GM12878 (cell line): ENCODE results near the gene RPL29. TPM values are rescaled to one million over a fixed set of nuclear protein-coding genes. Genes with fewer than 3 reads are reported as not detected.

ENCODE experiments used
- ATAC-seq: fragments of 200-7000 bp; cut with Tn5 transposase; 3 replicates; pipeline ENCODE4 v1.9.1; 2020; ENCODE audit warnings: mild to moderate bottlenecking, moderate library complexity
- BruUV-seq: library from RNA; stranded (reverse); fragments of 400-500 nt; replicated peaks from 2 replicates; lab custom pipeline; 2021; lab: Mats Ljungman, UMichigan
- CTCF ChIA-PET: fragments of 300-600 bp; sonication (Branson Sonifier 250); formaldehyde crosslinking; extraction: SDS; loops from one replicate; lab custom pipeline; 2021; ENCODE audit warnings: inconsistent platforms; lab: Yijun Ruan, JAX
- POLR2A ChIA-PET: fragments of 350-600 bp; formaldehyde crosslinking; extraction: SDS; loops from one replicate; lab custom pipeline; 2021; ENCODE audit warnings: inconsistent platforms; lab: Charles Lee
- RAD21 ChIA-PET: fragments of 300-600 bp; sonication (Branson Sonifier 250); formaldehyde crosslinking; loops from one replicate; lab custom pipeline; 2023; ENCODE audit warnings: antibody characterized with exemption; ENCODE audit not compliant: unreplicated experiment; lab: Charles Lee
- SMC1A ChIA-PET: fragments of 300-600 bp; sonication (Branson Sonifier 250); formaldehyde crosslinking; loops from one replicate; lab custom pipeline; 2023; ENCODE audit not compliant: unreplicated experiment, uncharacterized antibody; lab: Charles Lee
- DNase-seq: peaks from one replicate; pipeline ENCODE4 v3.0.0-alpha.2; 2011; ENCODE audit warnings: low read depth, low spot score
- FAIRE-seq: peaks from 3 replicates; lab custom pipeline; 2011; peaks lifted over from hg19 to GRCh38; lab: Jason Lieb, UNC
- H2AFZ ChIP-seq: 2 replicates; pipeline ENCODE4 v1.6.0; 2011; ENCODE audit warnings: low read depth, low read length, control low read depth; ENCODE audit not compliant: control insufficient read depth
- H3K27ac ChIP-seq: 2 replicates; pipeline ENCODE4 v1.5.1; 2011; ENCODE audit warnings: control low read depth; ENCODE audit not compliant: control insufficient read depth, insufficient read depth
- H3K27me3 ChIP-seq, 2 experiments: replicated peaks in 1 of 2; 2 replicates each; pipeline versions ENCODE4 v1.6.0 to v1.6.1; 2011; ENCODE audit warnings: low read length in 1 of 2; ENCODE audit not compliant: control insufficient read depth in 2 of 2, insufficient read depth in 2 of 2
- H3K36me3 ChIP-seq, 2 experiments: 2 replicates each; pipeline ENCODE4 v1.5.1; 2011; ENCODE audit warnings: low read length in 1 of 2; ENCODE audit not compliant: control insufficient read depth in 2 of 2, insufficient read depth in 2 of 2
- H3K4me1 ChIP-seq: 2 replicates; pipeline ENCODE4 v1.6.1; 2011; ENCODE audit warnings: mild to moderate bottlenecking, low read length, moderate library complexity, mixed read lengths; ENCODE audit not compliant: control insufficient read depth, insufficient read depth
- H3K4me2 ChIP-seq: 2 replicates; pipeline ENCODE4 v1.6.0; 2011; ENCODE audit warnings: control low read depth; ENCODE audit not compliant: control insufficient read depth, insufficient read depth
- H3K4me3 ChIP-seq: fragments of 200-600 bp; sonication (generic); 2 replicates; pipeline ENCODE4 v1.5.1; 2016
- H3K79me2 ChIP-seq: 2 replicates; pipeline ENCODE4 v1.6.0; 2011; ENCODE audit warnings: low read length; ENCODE audit not compliant: control insufficient read depth, insufficient read depth
- H3K9ac ChIP-seq: 2 replicates; pipeline ENCODE4 v1.8.0; 2011; ENCODE audit warnings: low read length, control low read depth, mixed read lengths; ENCODE audit not compliant: control insufficient read depth, insufficient read depth
- H3K9me3 ChIP-seq: replicated peaks from 3 replicates; pipeline ENCODE4 v1.5.1; 2011; ENCODE audit warnings: mild to moderate bottlenecking, low read length; ENCODE audit not compliant: control insufficient read depth, insufficient read depth
- H4K20me1 ChIP-seq: 2 replicates; pipeline ENCODE4 v1.6.0; 2011; ENCODE audit not compliant: control insufficient read depth, insufficient read depth
- NFYA ChIP-seq: IDR thresholded peaks from 2 replicates; pipeline ENCODE4 v1.6.1; 2011; ENCODE audit warnings: low read depth, mild to moderate bottlenecking, low read length, improper control_type of control experiment, borderline replicate concordance
- RBBP5 ChIP-seq: fragments of 200-600 bp; sonication (generic); conservative IDR thresholded peaks from 2 replicates; pipeline ENCODE4 v1.6.1; 2016
- SMC3 ChIP-seq: IDR thresholded peaks from 2 replicates; pipeline ENCODE4 v1.6.1; 2011; ENCODE audit warnings: low read length, improper control_type of control experiment, borderline replicate concordance
- WGBS: methylation state at CpG from one replicate; pipeline ENCODE4 v1.1.6; 2016; ENCODE audit warnings: low lambda C conversion rate; ENCODE audit not compliant: insufficient replicate concordance, insufficient coverage; ENCODE audit errors: missing lambda C conversion rate; 5-methylcytosine and 5-hydroxymethylcytosine counted together
- in situ Hi-C: fragments of 300-500 bp; cut with MboI; formaldehyde crosslinking; loops from 9 replicates; pipeline ENCODE4 v1.14.3; 2018; ENCODE audit warnings: mixed read lengths
- intact Hi-C: fragments of 100-400 bp; cut with micrococcal nuclease; formaldehyde crosslinking; loops from one replicate; pipeline ENCODE4 v1.14.2; 2022; ENCODE audit not compliant: unreplicated experiment
- polyA plus RNA-seq, 11 experiments: library from polyadenylated mRNA; depleted of rRNA in 4 of 11; unstranded in 6 of 11; stranded (reverse) in 5 of 11; fragments of >200 nt; fragmentation: Nextera tagmentation in 4 of 11; fragmentation: Illumina TruSeq in 1 of 11; extraction: Ambion mirVana in 4 of 11; extraction: Trizol in 1 of 11; gene quantifications; 1 replicate in 1 of 11; 2 replicates in 10 of 11; pipeline versions ENCODE4 v1.2.1 to v1.2.3, GENCODE V29; 2011 to 2016; ENCODE audit warnings: inconsistent platforms in 2 of 11, missing spikeins in 2 of 11, low read depth in 1 of 11
- total RNA-seq, 4 experiments: library from RNA; depleted of rRNA in 3 of 4; stranded (reverse); fragments of >200 nt in 3 of 4; fragmentation: Illumina TruSeq in 1 of 4; extraction: Trizol in 1 of 4; gene quantifications; 2 replicates each; pipeline versions ENCODE4 v1.2.1 to v1.2.3, GENCODE V29; 2013 to 2021
- TF ChIP-seq, protein P1 (sequence below), 3 experiments: IDR thresholded peaks in 2 of 3; conservative IDR thresholded peaks in 1 of 3; 2 replicates each; pipeline ENCODE4 v1.5.1; 2011; ENCODE audit warnings: low read depth in 3 of 3, low read length in 3 of 3, mild to moderate bottlenecking in 3 of 3, control low read depth in 2 of 3, moderate library complexity in 2 of 3, inconsistent platforms in 1 of 3, mixed read lengths in 1 of 3; ENCODE audit not compliant: control insufficient read depth in 2 of 3, insufficient read depth in 1 of 3; ENCODE audit errors: extremely low read depth in 1 of 3

The RPL29 gene
- total and polyA plus RNA-seq, 10 of the 15 experiments (the other 5 are each of a cell fraction or from before 2014, with no cell fraction given): 1,053 to 2,477 (median 1,657) TPM

DNA sequence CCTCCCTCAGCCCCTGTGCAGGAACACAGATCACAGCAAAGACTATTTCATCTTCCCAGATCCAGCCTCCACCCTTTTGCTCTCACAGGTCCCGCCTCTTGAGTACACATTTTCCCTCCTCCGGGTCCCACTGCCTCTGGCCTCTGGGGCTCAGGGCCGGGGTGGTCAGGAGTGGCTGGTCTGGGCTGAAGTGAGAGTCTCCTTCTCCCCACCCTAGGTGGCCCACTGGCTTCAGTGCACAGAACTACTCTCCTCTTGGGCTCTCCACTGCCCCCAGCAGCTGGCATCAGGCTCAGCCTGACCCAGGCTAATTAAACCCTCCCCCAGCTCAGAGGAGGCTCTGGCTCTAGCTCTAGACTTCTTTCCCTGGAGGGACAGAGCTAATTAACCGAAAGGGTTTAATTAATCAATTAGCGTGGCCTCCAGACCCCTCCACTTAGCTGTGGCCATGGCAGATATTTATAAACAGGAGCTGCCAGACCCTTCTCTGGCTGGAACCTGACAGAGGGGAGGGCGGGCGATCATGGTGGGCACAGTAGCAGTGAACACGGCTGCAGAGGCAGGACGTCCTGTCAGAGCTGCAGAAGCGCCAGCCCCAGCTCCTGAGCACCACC, 45.5 kb upstream of the RPL29 start:
- no TSS peak for BruUV-seq
- no peaks in the 10 kb centered on the region for H3K79me2 ChIP-seq
- intact Hi-C loops: no loop called here
- ChIA-PET RAD21 (interaction anchor here (0.9 to 2.5 kb wide), 4 partner anchors 12 to 100 kb away, joined by 3 to 24 read pairs (median 13); partner anchors contain the start of gene RRP9), SMC1A (interaction anchor here (0.8 to 2.3 kb wide), 5 partner anchors 12 to 46 kb away, joined by 3 to 17 read pairs (median 6); no protein-coding TSS in a partner anchor), CTCF (interaction anchor here (1.0 to 2.3 kb wide), 12 partner anchors 10 to 81 kb away, joined by 3 to 27 read pairs (median 4); no protein-coding TSS in a partner anchor), POLR2A (interaction anchor here (0.6 to 2.6 kb wide), 5 partner anchors 9 to 541 kb away, joined by 3 to 7 read pairs (median 5); partner anchors contain the start of gene DUSP7)
- DNase-seq (no peak), FAIRE-seq (no peak), ATAC-seq (peak; percentile 62)
- no peak overlapping the region for H3K4me3 ChIP-seq
- peaks cover 2% of the 10 kb centered on the region; the same call in 1 of the 2 replicates for H3K4me1 ChIP-seq
- H3K36me3 ChIP-seq: no peaks in the 10 kb centered on the region
- H2AFZ ChIP-seq: no peak overlapping the region
- no peaks in the 10 kb centered on the region for H3K27me3 ChIP-seq
- H3K9ac ChIP-seq: no peak overlapping the region
- H3K9me3 ChIP-seq: no peaks in the 10 kb centered on the region
- 43% methylated on average over 10 of the region's 10 CpGs for WGBS
- no peaks in the 10 kb centered on the region for H4K20me1 ChIP-seq
- H3K4me2 ChIP-seq: no peak overlapping the region
- TF ChIP-seq NFYA: no peak
- TF ChIP-seq SMC3: peak; percentile 19; the same call in 1 of the 2 replicates
- TF ChIP-seq, protein P1, sequence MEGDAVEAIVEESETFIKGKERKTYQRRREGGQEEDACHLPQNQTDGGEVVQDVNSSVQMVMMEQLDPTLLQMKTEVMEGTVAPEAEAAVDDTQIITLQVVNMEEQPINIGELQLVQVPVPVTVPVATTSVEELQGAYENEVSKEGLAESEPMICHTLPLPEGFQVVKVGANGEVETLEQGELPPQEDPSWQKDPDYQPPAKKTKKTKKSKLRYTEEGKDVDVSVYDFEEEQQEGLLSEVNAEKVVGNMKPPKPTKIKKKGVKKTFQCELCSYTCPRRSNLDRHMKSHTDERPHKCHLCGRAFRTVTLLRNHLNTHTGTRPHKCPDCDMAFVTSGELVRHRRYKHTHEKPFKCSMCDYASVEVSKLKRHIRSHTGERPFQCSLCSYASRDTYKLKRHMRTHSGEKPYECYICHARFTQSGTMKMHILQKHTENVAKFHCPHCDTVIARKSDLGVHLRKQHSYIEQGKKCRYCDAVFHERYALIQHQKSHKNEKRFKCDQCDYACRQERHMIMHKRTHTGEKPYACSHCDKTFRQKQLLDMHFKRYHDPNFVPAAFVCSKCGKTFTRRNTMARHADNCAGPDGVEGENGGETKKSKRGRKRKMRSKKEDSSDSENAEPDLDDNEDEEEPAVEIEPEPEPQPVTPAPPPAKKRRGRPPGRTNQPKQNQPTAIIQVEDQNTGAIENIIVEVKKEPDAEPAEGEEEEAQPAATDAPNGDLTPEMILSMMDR (IDR thresholded peaks at IDR 0.05 in 2 of 3, conservative IDR thresholded peaks at IDR 0.05 in 1 of 3; ENCODE audit: control insufficient read depth in 2 of 3, extremely low read depth in 1 of 3, insufficient read depth in 1 of 3, low read depth in 3 of 3, low read length in 3 of 3): peak in 2 of 3 experiments; percentile 34 to 38; a peak in 3 of 6 replicates
- no peak for TF ChIP-seq RBBP5
- in situ Hi-C loops: no loop called here
- no peak overlapping the region for H3K27ac ChIP-seq
